GM21423 (cell line): ENCODE measurements around the gene PLXDC2.

Experiments used
- ATAC-seq: cut with Tn5 transposase; IDR thresholded peaks from one replicate; pipeline ENCODE4 v1.9.1; 2021; ENCODE audit warnings: mild to moderate bottlenecking, moderate library complexity; ENCODE audit not compliant: unreplicated experiment

Gene PLXDC2

GRCh38 chr10:19815731-19816410 is 361 bp upstream of the PLXDC2 start:
- ATAC-seq: no peak

- peak; percentile 28 for ATAC-seq
Measured at GRCh38 chr10:19817231-19817933, 1.1 kb downstream of the PLXDC2 start.

- no peak for ATAC-seq
Measured at GRCh38 chr10:19818876-19819275, 2.6 kb downstream of the PLXDC2 start.

GRCh38 chr10:19819419-19820033 is 3.3 kb downstream of the PLXDC2 start:
- no peak for ATAC-seq

- no peak for ATAC-seq
Measured at GRCh38 chr10:19824381-19825342, 8.4 kb downstream of the PLXDC2 start.

- no peak for ATAC-seq
Measured at GRCh38 chr10:19825700-19826099, 9.5 kb downstream of the PLXDC2 start.

- no peak for ATAC-seq
Measured at GRCh38 chr10:19826712-19827111, 10.5 kb downstream of the PLXDC2 start.

- ATAC-seq: no peak
Measured at GRCh38 chr10:19828278-19829049, 12.2 kb downstream of the PLXDC2 start.

DNA sequence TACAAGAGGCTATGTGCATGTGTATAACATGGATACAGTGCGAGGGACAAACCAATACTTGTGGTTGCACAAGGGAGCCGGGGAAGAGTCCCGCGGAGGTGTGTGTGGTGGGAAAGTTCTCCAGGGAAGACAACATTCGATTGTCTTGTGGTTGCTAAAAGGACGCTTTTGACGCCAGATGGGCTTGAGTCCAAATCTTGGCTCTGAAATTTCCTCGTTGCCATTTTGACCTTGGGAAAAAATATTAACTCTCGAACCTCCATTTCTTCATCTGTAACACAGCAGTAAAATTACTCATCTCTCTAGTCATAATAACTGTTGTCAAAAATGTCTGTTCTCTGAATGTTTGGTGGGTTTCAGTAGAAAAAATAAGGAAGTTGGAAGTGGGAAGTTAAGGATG is 16.5 kb downstream of the PLXDC2 start:
- ATAC-seq: no peak

GRCh38 chr10:19833170-19833824 is 17.1 kb downstream of the PLXDC2 start:
- ATAC-seq: no peak

GRCh38 chr10:19835952-19836351 is 19.7 kb downstream of the PLXDC2 start:
- ATAC-seq: no peak

DNA sequence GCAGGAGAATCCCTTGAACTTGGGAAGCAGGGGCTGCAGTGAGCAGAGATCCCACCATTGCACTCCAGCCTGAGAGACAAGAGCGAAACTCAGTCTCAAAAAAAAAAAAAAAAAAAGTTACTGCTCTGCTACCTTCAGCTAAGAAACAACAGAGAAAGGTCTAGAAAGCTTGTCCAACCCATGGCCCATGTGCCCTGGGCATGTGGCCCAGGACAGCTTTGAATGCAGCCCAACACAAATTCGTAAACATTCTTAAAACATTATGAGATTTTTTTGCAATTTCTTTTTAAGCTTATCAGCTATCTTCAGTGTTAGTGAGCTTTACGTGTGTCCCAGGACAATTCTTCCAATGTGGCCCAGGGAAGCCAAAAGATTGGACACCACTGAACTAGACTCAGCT is 22.9 kb downstream of the PLXDC2 start:
- ATAC-seq: no peak

- no peak for ATAC-seq
Measured at GRCh38 chr10:19839552-19839951, 23.3 kb downstream of the PLXDC2 start.

GRCh38 chr10:19840776-19841175 is 24.5 kb downstream of the PLXDC2 start:
- ATAC-seq: no peak

GRCh38 chr10:19843487-19843886 is 27.3 kb downstream of the PLXDC2 start:
- ATAC-seq: no peak

- ATAC-seq: no peak
Measured at GRCh38 chr10:19845503-19846368, 29.5 kb downstream of the PLXDC2 start.

GRCh38 chr10:19847321-19847720 is 31.1 kb downstream of the PLXDC2 start:
- ATAC-seq: no peak

DNA sequence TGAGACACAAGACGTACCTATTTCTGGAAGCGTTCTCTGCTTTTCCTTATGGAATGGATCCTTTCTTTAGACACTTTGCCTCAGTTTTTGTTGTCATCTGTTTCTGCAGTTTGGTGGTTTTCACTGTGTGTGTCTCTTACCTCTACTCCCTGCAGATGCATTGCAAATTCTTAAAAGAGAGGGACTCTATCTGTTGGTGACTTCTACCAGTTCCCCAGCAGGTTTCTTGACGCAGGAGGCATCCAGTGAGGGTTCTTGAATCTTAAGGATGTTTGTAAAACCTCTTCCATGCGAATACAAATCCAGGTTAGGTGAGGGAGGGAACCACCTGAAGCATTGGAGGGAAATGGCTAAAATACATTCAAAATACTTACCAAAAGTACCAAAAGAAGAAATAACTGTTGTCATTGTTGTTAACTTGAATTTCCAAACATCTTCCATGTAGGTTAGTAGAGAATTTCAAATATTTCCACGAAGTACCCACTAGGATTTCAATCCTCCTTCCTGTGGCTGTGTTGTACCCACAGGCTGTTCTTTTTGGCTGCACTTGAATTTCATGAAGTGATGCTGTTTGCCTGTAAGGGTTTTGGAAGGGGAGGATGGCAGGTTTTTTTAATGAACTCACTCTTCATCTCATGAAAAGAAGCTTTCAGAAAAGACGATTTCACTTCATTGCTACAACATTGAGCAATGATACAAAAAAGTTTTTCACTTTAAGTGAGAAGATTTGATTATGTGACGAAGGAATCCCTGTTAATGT is 32.2 kb downstream of the PLXDC2 start:
- no peak for ATAC-seq
